Fibroblast of mammary gland (primary cell): ENCODE data around the gene SP140L.

Experiments
- DNase-seq: peaks from one replicate; pipeline ENCODE4 v3.0.0-alpha.2; 2010; ENCODE audit warnings: low read depth
- H3K4me3 ChIP-seq: 2 replicates; pipeline ENCODE4 v1.5.1; 2011; ENCODE audit warnings: low read depth, mild to moderate bottlenecking, low read length, moderate library complexity; ENCODE audit not compliant: control insufficient read depth
- TF ChIP-seq, protein P1 (sequence below): conservative IDR thresholded peaks from 2 replicates; pipeline ENCODE4 v1.5.1; 2011; ENCODE audit warnings: low read depth, low read length, inconsistent platforms; ENCODE audit not compliant: control insufficient read depth, insufficient read depth

SP140L gene

DNA sequence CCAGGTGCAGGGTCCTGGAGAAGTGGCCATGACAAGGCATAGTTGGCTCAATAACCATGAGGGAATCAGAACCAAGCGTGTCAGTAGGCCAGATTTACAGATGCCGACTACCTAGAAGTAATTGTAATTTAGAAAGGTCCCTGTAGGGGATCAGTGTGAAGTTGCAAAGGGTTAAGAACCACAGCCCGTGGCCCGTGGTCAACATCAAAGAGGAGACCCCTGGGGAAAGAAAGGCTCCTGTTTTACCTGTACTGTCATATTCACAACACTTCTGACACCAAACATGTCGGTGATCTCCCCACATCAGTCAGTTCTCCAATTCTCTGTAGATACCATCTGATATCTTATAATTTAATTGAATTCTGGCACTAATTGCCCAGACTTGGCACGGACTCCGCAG lies 120.0 kb downstream of the SP140L start:
- no peak overlapping the region for H3K4me3 ChIP-seq
- no peak for DNase-seq
- TF ChIP-seq, protein P1, sequence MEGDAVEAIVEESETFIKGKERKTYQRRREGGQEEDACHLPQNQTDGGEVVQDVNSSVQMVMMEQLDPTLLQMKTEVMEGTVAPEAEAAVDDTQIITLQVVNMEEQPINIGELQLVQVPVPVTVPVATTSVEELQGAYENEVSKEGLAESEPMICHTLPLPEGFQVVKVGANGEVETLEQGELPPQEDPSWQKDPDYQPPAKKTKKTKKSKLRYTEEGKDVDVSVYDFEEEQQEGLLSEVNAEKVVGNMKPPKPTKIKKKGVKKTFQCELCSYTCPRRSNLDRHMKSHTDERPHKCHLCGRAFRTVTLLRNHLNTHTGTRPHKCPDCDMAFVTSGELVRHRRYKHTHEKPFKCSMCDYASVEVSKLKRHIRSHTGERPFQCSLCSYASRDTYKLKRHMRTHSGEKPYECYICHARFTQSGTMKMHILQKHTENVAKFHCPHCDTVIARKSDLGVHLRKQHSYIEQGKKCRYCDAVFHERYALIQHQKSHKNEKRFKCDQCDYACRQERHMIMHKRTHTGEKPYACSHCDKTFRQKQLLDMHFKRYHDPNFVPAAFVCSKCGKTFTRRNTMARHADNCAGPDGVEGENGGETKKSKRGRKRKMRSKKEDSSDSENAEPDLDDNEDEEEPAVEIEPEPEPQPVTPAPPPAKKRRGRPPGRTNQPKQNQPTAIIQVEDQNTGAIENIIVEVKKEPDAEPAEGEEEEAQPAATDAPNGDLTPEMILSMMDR, result no peak

DNA sequence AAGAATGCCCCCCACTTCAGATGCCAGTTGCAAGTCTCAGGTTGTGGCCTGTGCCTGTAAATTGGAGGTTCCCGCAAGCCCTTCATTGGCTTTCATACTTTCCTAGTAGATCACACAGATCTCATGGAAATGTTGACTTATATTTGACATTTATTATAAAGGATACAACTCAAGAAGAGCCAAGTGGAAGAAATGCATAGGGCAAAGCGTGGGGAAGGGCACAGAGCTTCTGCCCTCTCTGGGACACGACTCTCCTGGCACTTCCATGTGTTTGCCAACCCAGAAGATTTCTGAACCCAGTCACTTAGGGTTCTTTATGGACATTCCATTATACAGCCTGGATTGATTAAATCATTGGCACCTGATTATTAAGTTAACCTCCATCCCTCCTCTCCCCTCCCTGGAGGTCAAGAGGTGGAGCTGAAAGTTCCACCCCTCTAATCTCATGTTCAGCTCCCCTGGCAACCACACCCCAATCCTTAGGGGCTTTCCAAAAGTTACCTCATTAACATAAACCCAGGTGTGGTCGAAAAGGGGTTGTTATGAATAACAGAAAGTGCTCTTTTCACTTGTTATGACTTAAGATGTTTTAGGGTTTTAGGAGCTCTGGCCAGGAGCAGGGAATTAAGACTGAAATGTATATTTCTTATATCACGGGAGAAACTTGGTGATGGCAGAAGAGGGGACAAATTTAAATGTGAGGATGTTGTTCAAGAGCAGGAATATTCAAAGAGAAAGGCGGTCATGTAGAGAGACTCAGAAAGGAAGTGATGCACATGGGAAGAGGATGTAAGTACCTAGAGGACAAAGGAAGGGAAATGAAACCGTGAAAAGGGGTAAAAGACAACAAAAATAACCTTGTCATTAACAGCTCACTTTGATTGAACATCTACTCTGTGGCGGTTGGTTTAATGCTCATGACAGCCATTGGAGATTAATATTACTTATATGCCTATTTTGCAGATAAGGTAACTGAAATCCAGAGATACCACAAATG lies 120.8 kb downstream of the SP140L start:
- no peak overlapping the region for H3K4me3 ChIP-seq
- DNase-seq, result no peak
- TF ChIP-seq, protein P1, result no peak

DNA sequence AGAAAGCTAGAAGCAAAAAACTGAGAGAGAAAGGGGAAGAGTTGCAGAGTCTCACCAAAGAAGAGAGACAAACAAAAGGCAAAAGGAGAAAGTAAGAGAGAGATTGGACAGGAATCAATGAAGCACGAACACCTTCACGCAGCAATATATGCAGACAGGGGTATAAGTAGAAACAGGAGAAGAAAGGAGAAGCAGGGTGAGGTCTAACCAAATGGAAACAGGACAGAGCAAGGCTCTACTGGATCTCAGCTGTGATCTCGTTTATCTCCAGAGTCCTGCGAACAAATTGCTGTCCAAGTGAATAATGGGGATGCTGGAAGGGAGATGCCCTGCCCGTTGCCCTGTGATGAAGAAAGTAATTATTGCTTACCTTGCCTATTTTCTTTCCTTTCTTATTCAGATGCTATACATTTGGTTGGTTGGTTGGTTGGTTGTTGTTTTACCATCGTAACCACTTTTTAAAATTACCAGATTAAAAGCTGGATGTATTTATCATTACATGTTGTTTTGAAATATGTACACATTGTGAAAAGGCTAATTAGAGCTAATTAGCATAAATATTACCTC lies 123.0 kb downstream of the SP140L start:
- no peak overlapping the region for H3K4me3 ChIP-seq
- TF ChIP-seq, protein P1, result no peak
- no peak for DNase-seq

DNA sequence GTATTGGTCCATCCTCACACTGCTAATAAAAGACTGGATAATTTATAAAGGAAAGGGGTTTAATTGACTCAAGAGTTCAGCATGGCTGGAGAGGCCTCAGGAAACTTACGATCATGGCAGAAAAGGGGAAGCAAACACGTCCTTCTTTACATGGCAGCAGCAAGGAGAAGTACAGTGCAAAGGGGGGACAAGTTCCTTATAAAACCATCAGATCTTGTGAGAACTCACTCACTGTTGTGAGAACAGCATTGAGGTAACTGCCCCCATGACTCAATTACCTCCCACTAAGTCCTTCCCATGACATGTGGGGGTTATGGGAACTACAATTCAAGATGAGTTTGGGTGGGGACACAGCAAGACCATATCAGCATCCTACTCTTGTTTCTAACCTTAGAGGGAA lies 126.0 kb downstream of the SP140L start:
- peak; percentile 20 for DNase-seq
- TF ChIP-seq, protein P1, result no peak
- no peak overlapping the region for H3K4me3 ChIP-seq
